Measurements from ENCODE around the gene SPTBN4. TPM values are rescaled to one million over a fixed set of nuclear protein-coding genes. Genes with fewer than 3 reads are reported as not detected.
A peak's percentile ranks its signal among the peaks of the same experiment; 100 is the strongest.

Gene SPTBN4
- total RNA-seq, 2 experiments from 2014 or later: 1.3 to 2.3 TPM

DNA sequence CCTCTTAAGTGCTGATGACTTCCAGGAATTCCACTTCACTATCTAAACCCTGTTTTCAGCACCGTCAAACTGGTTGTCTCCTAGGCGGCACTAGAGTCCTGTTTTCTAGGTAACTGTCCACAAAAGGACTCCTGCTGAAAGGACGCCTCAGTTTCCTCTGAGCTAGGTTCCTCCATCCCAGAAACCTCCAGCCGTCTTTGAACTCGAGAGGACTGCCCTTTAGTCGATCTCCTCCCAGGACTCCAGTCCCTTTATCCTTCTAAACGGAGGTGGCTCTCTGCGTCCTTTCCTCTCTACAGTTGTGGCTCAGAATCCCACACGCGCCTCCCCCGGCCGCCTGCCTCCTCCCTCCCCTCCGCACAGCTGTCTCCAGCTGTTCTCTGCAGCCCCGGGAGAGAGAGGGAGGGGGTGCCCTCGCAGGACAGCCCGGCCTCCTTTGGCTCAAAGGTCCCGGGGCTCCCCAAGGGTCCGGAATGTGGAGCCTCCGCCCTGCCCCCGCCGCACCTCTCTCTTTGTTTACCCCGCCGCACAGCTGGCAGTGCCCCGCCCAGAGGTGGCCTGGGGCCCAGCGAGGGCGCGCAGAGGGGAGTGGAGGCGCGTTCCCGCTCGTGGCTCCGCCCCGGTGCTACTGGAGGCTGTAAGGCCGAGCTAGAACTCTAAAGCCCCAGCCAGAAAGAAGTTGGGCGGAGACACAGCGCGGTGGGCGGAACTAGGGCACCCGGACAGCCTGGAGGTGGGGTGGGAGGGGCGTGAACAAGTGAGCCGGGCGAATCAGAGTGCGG is 136.8 kb downstream of the SPTBN4 start:
- Mint-ChIP-seq H3K4me3 (peak overlapping the region; percentile 77), H3K27me3 (peaks cover 27% of the 10 kb centered on the region), H3K27ac (no peak overlapping the region), H3K4me1 (ENCODE audit: low read depth) (peaks cover 69% of the 10 kb centered on the region), H3K9me3 (no peaks in the 10 kb centered on the region), H3K36me3 (ENCODE audit: low read depth) (no peaks in the 10 kb centered on the region)
- intact Hi-C loops (cut with micrococcal nuclease): no loop called here
- DNase-seq (peak; percentile 99), ATAC-seq (peak; percentile 78)
- ChIA-PET CTCF (interaction anchor here (0.8 to 7.2 kb wide), 17 partner anchors 11 to 183 kb away, joined by 3 to 51 read pairs (median 4); partner anchors contain the start of gene BLVRB), POLR2A (interaction anchor here (0.6 to 4.3 kb wide), 4 partner anchors 9 to 50 kb away, joined by 3 to 31 read pairs (median 5); no protein-coding TSS in a partner anchor)
- no peak for TF ChIP-seq CTCF (IDR thresholded peaks at IDR 0.05)

DNA sequence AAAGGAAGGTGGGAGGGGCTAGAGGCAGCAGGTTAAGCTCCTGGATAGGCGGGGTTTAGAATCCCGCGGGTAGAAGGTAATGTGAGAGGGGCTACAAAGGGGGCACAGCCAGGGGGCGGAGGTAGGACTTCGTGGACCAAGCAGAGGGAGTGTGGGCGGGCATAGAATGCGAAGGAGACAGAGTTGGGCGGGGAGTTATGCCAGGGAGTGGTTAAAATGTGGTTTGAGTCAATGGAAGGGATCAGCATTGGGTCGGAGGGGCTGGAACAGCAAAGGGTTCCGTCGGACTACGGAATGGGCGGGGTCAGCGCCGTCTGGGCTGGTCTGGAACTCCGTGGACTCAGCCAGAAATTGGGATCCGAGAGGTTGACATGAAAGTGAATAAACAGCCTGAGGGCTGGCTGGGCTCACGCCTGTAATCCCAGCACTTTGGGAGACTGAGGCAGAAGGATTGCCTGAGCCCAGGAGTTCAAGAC is 137.4 kb downstream of the SPTBN4 start:
- Mint-ChIP-seq H3K9me3 (no peaks in the 10 kb centered on the region), H3K4me1 (ENCODE audit: low read depth) (peaks cover 68% of the 10 kb centered on the region), H3K27me3 (peaks cover 22% of the 10 kb centered on the region), H3K36me3 (ENCODE audit: low read depth) (no peaks in the 10 kb centered on the region), H3K27ac (peak overlapping the region; percentile 44), H3K4me3 (peak overlapping the region; percentile 77)
- intact Hi-C loops (cut with micrococcal nuclease): no loop called here
- POLR2A ChIA-PET: interaction anchor here (0.6 to 4.3 kb wide), 3 partner anchors 10 to 51 kb away, joined by 3 to 31 read pairs (median 7); no protein-coding TSS in a partner anchor
- DNase-seq: no peak
- no peak for TF ChIP-seq CTCF (IDR thresholded peaks at IDR 0.05)
- CTCF ChIA-PET: interaction anchor here (0.8 to 7.2 kb wide), 13 partner anchors 11 to 184 kb away, joined by 3 to 51 read pairs (median 4); partner anchors contain the start of gene BLVRB
- ATAC-seq: no peak

GRCh38 chr19:40604647-40605215 is 137.9 kb downstream of the SPTBN4 start:
- H3K4me1 Mint-ChIP-seq (ENCODE audit: low read depth): peaks cover 64% of the 10 kb centered on the region
- intact Hi-C loops (cut with micrococcal nuclease): no loop called here
- ChIA-PET POLR2A (interaction anchor here (1.0 to 4.3 kb wide), 5 partner anchors 10 to 956 kb away, joined by 3 to 31 read pairs (median 3); no protein-coding TSS in a partner anchor), CTCF (interaction anchor here (1.3 to 7.2 kb wide), 7 partner anchors 10 to 161 kb away, joined by 3 to 51 read pairs (median 12); partner anchors contain the start of gene BLVRB)
- no peaks in the 10 kb centered on the region for H3K9me3 Mint-ChIP-seq
- DNase-seq (peak; percentile 44), ATAC-seq (no peak)
- no peak for TF ChIP-seq CTCF (IDR thresholded peaks at IDR 0.05)
- peaks cover 17% of the 10 kb centered on the region for H3K27me3 Mint-ChIP-seq
- H3K27ac Mint-ChIP-seq: peak overlapping the region; percentile 89
- H3K4me3 Mint-ChIP-seq: peak overlapping the region; percentile 77
- no peaks in the 10 kb centered on the region for H3K36me3 Mint-ChIP-seq (ENCODE audit: low read depth)

GRCh38 chr19:40605216-40605971 is 138.6 kb downstream of the SPTBN4 start:
- Mint-ChIP-seq H3K4me1 (ENCODE audit: low read depth) (peaks cover 68% of the 10 kb centered on the region), H3K9me3 (no peaks in the 10 kb centered on the region), H3K4me3 (peak overlapping the region; percentile 77), H3K27me3 (peaks cover 15% of the 10 kb centered on the region), H3K27ac (peak overlapping the region; percentile 89), H3K36me3 (ENCODE audit: low read depth) (no peaks in the 10 kb centered on the region)
- ATAC-seq (peak; percentile 42), DNase-seq (peak; percentile 86)
- CTCF ChIA-PET: interaction anchor here (0.8 to 4.0 kb wide), 7 partner anchors 9 to 466 kb away, joined by 3 to 34 read pairs (median 4); no protein-coding TSS in a partner anchor
- POLR2A ChIA-PET: interaction anchor here (0.6 to 4.3 kb wide), 5 partner anchors 9 to 955 kb away, joined by 3 to 31 read pairs (median 3); no protein-coding TSS in a partner anchor
- no peak for TF ChIP-seq CTCF (IDR thresholded peaks at IDR 0.05)
- intact Hi-C loops (cut with micrococcal nuclease): no loop called here

Measured in activated CD8-positive, alpha-beta T cell treated with anti-CD3 and anti-CD28 coated beads for 36 hours (primary cell).